Endothelial cell (in vitro differentiated cells): ENCODE data around the gene CSNK1G1. TPM values are rescaled to one million over a fixed set of nuclear protein-coding genes. Genes with fewer than 3 reads are reported as not detected.
A peak's percentile ranks its signal among the peaks of the same experiment; 100 is the strongest.

Source experiments
- DNase-seq: peaks from one replicate; pipeline ENCODE4 v3.0.0; 2021; ENCODE audit warnings: low spot score
- H3K27ac Mint-ChIP-seq: one replicate; pipeline ENCODE4 v1.8.0; 2021; ENCODE audit warnings: mixed read lengths, inconsistent platforms; ENCODE audit not compliant: unreplicated experiment
- H3K27me3 Mint-ChIP-seq: one replicate; pipeline ENCODE4 v1.8.0; 2021; ENCODE audit warnings: mild to moderate bottlenecking, moderate library complexity, mixed read lengths, inconsistent platforms; ENCODE audit not compliant: unreplicated experiment
- H3K36me3 Mint-ChIP-seq: one replicate; pipeline ENCODE4 v1.8.0; 2021; ENCODE audit warnings: mild to moderate bottlenecking, low read depth, mixed read lengths, inconsistent platforms; ENCODE audit not compliant: unreplicated experiment
- H3K4me1 Mint-ChIP-seq: one replicate; pipeline ENCODE4 v1.8.0; 2021; ENCODE audit warnings: mild to moderate bottlenecking, mixed read lengths, inconsistent platforms; ENCODE audit not compliant: unreplicated experiment
- H3K4me3 Mint-ChIP-seq: one replicate; pipeline ENCODE4 v1.8.0; 2021; ENCODE audit warnings: mild to moderate bottlenecking, mixed read lengths, inconsistent platforms; ENCODE audit not compliant: unreplicated experiment
- H3K9me3 Mint-ChIP-seq: one replicate; pipeline ENCODE4 v1.8.0; 2021; ENCODE audit warnings: mixed read lengths, inconsistent platforms; ENCODE audit not compliant: unreplicated experiment
- CTCF ChIP-seq: fragments of 200-600 bp; sonication (generic); IDR thresholded peaks from one replicate; pipeline ENCODE4 v1.5.0; 2021; ENCODE audit warnings: antibody characterized with exemption; ENCODE audit not compliant: unreplicated experiment
- total RNA-seq: library from RNA; stranded (reverse); fragmentation: NEBNext Ultra II Directional; extraction: Animal tissue kit (Norgen Biotek cat#: 25700); gene quantifications from one replicate; pipeline ENCODE4 v1.2.1, GENCODE V29; 2021; ENCODE audit not compliant: unreplicated experiment

CSNK1G1 gene
- total RNA-seq, 1 donor from 2014 or later: 22.9 TPM

DNA sequence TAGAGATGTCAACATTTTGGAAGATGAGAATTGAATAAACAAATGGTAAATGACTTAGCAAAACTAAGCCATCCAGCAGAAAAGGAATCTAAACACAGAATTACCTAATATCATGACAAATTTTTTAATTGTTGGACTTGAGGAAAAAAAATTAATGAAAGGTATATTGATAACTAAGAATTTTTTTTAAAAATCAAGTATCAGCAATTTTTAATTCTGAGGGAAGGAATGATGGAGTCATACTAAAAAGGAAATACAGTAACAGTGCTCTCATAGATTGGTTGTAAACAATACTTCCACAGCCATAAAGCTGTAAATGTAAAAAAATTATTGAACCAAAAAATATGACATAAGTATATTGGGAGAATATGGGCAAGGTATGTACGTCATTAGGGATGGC lies 68.0 kb downstream of the CSNK1G1 start:
- Mint-ChIP-seq H3K27me3 (no peaks in the 10 kb centered on the region), H3K4me1 (peaks cover 9% of the 10 kb centered on the region), H3K36me3 (no peaks in the 10 kb centered on the region), H3K9me3 (no peaks in the 10 kb centered on the region), H3K4me3 (no peak overlapping the region), H3K27ac (no peak overlapping the region)
- TF ChIP-seq CTCF: no peak
- DNase-seq: no peak

DNA sequence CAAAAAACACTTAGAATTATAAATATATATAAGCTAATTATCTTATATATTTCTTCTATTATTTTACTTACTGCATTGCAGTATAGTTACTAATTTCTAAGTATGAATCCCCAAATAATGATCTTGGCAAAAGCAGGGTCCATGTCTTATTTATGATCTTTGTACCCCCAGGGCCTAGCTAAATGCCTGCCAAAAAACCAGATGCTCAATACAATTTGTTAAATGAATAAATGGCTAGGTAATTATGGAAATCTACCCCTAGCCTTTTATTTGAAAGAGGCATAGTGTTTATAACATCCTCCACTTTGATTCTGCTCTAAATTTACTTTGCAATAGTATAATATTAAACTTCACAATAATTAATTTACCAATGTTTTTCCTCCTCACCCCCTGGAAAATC lies 69.5 kb downstream of the CSNK1G1 start:
- TF ChIP-seq CTCF: no peak
- no peak for DNase-seq
- peaks cover 9% of the 10 kb centered on the region for H3K4me1 Mint-ChIP-seq
- no peak overlapping the region for H3K27ac Mint-ChIP-seq
- no peak overlapping the region for H3K4me3 Mint-ChIP-seq
- no peaks in the 10 kb centered on the region for H3K9me3 Mint-ChIP-seq
- H3K27me3 Mint-ChIP-seq: no peaks in the 10 kb centered on the region
- no peaks in the 10 kb centered on the region for H3K36me3 Mint-ChIP-seq

DNA sequence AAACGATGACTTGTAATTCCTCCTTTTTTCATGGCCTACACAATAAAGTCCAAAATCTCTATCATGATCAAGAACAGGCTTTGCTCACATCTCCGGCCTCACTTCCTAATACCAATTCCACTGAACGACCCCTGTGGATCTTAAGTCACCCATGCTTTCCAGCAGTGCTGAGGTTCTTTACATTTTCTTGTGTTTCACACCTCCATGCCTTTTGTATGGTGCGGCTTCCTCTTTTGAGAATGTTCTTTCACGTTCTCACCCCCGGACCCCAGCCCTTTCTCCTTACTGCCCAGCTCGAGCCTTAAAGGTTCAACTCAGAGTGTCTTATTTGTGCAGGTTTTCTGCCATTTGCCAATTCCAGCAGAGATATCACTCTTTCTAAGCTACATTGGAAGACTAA lies 70.1 kb downstream of the CSNK1G1 start:
- DNase-seq: no peak
- Mint-ChIP-seq H3K9me3 (no peaks in the 10 kb centered on the region), H3K4me3 (no peak overlapping the region), H3K36me3 (no peaks in the 10 kb centered on the region), H3K27ac (peak overlapping the region; percentile 10), H3K27me3 (no peaks in the 10 kb centered on the region), H3K4me1 (peaks cover 9% of the 10 kb centered on the region)
- no peak for TF ChIP-seq CTCF

DNA sequence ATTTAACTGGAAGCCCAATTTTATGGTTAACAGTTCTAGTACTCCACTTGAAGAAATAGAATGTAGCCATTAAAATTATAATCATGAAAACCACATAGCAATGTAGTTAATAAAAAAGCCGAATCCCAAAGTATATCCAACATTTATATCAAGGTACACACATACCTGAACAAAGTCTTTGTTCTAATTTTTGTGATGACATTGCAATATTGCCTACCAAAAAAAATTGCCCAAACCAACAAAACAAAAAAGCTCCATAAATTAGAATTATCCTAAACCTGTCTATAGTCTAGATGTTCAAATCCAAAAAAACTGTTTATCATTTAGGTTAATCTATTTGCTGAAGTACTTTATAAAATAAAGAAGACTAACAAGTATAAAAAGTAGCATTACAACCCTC lies 70.8 kb downstream of the CSNK1G1 start:
- DNase-seq: no peak
- Mint-ChIP-seq H3K27ac (no peak overlapping the region), H3K4me3 (no peak overlapping the region), H3K9me3 (no peaks in the 10 kb centered on the region), H3K4me1 (peaks cover 9% of the 10 kb centered on the region), H3K36me3 (no peaks in the 10 kb centered on the region), H3K27me3 (no peaks in the 10 kb centered on the region)
- TF ChIP-seq CTCF: no peak

DNA sequence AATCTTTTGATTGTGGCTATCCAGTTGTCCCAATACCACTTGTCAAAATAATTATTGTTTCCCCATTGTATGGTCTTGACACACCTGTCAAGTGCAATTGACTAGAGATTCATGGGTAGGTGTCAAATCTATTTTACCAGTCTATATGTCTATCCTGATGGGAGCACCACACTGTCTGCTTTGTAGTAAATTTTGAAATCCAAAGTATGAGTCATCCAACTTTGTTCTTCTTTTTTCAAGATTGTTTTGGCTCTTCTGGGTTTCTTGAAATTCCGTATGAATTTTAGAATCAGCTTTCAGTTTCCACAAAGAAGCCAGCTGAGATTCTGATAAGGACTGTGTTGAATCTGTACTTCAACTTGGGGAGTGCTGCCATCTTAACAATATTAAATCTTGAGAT lies 71.9 kb downstream of the CSNK1G1 start:
- no peaks in the 10 kb centered on the region for H3K9me3 Mint-ChIP-seq
- no peak for DNase-seq
- H3K27ac Mint-ChIP-seq: no peak overlapping the region
- no peaks in the 10 kb centered on the region for H3K27me3 Mint-ChIP-seq
- no peak for TF ChIP-seq CTCF
- H3K4me1 Mint-ChIP-seq: peaks cover 4% of the 10 kb centered on the region
- H3K36me3 Mint-ChIP-seq: no peaks in the 10 kb centered on the region
- no peak overlapping the region for H3K4me3 Mint-ChIP-seq
